ENCODE data around the gene XBP1. TPM values are rescaled to one million over a fixed set of nuclear protein-coding genes. Genes with fewer than 3 reads are reported as not detected.

Gene XBP1
- total and polyA plus RNA-seq, 10 of the 15 experiments (the other 5 are each of a cell fraction or from before 2014, with no cell fraction given): 44.5 to 313 (median 149) TPM

- TF ChIP-seq NFXL1 (IDR thresholded peaks at IDR 0.05; ENCODE audit: borderline replicate concordance) (no peak), NR2C2 (IDR thresholded peaks at IDR 0.05; ENCODE audit: borderline replicate concordance, control insufficient read depth, insufficient read length, low read depth) (no peak), ZNF384 (IDR thresholded peaks at IDR 0.05; ENCODE audit: borderline replicate concordance, low read depth, low read length) (no peak), ZNF274 (IDR thresholded peaks at IDR 0.05; ENCODE audit: insufficient read depth, insufficient read length) (no peak), SMARCA5 (IDR thresholded peaks at IDR 0.05) (no peak), STAT3 (IDR thresholded peaks at IDR 0.05; ENCODE audit: low read depth, low read length) (no peak), SP1 (IDR thresholded peaks at IDR 0.05; ENCODE audit: low read depth, low read length) (no peak), SRF (IDR thresholded peaks at IDR 0.05; ENCODE audit: low read depth in 2 of 2, low read length in 2 of 2) (no peak), GATAD2B (conservative IDR thresholded peaks at IDR 0.05; ENCODE audit: low read depth) (no peak), TCF7 (IDR thresholded peaks at IDR 0.05; ENCODE audit: borderline replicate concordance) (peak; percentile 47; the same call in 1 of the 2 replicates), KLF5 (IDR thresholded peaks at IDR 0.05; ENCODE audit: partially characterized antibody) (no peak), CHD2 (IDR thresholded peaks at IDR 0.05; ENCODE audit: borderline replicate concordance, low read depth, low read length) (no peak), IKZF2 (IDR thresholded peaks at IDR 0.05) (no peak), IRF4 (IDR thresholded peaks at IDR 0.05; ENCODE audit: low read depth, low read length) (peak; percentile 64; the same call in 1 of the 2 replicates), MYB (IDR thresholded peaks at IDR 0.05; ENCODE audit: borderline replicate concordance, low read depth, low read length) (no peak), YY1 (IDR thresholded peaks at IDR 0.05; ENCODE audit: low read depth, low read length) (peak; percentile 74), FOXM1 (IDR thresholded peaks at IDR 0.05; ENCODE audit: low read depth, low read length) (peak; percentile 54; the same call in 1 of the 2 replicates), MYC (IDR thresholded peaks at IDR 0.05; ENCODE audit: insufficient read depth, insufficient read length, insufficient replicate concordance, low read length, severe bottlenecking) (no peak), HDAC6 (IDR thresholded peaks at IDR 0.05; ENCODE audit: unreplicated experiment) (no peak), ZSCAN29 (IDR thresholded peaks at IDR 0.05) (no peak), SMC3 (IDR thresholded peaks at IDR 0.05; ENCODE audit: borderline replicate concordance, low read length) (peak; percentile 100)
These were observed 29.2 kb upstream of the XBP1 start (continued) for GRCh38 chr22:28829358-28830181.

All from GM12878 (cell line).